Upper lobe of left lung (tissue), 6 donors: ENCODE results near the gene NRBP1. TPM values are rescaled to one million over a fixed set of nuclear protein-coding genes. Genes with fewer than 3 reads are reported as not detected.

Source experiments
- ATAC-seq, 2 donors: fragments of 200-7000 bp; cut with Tn5 transposase; one replicate each; pipeline ENCODE4 v1.9.1; 2022; ENCODE audit warnings: mild to moderate bottlenecking in 2 of 2, moderate library complexity in 2 of 2; ENCODE audit not compliant: low FRiP score in 2 of 2
- DNase-seq, 2 donors: peaks; one replicate each; pipeline ENCODE4 v3.0.0-alpha.2; 2019 to 2020
- H3K27ac ChIP-seq, 4 donors: fragments of 200-600 bp; sonication (generic); one replicate each; pipeline ENCODE4 v1.5.1; 2016 to 2019
- H3K27me3 ChIP-seq, 4 donors: fragments of 200-600 bp; sonication (generic); one replicate each; pipeline ENCODE4 v1.5.1; 2017 to 2019
- H3K36me3 ChIP-seq, 4 donors: fragments of 200-600 bp; sonication (generic); one replicate each; pipeline ENCODE4 v1.5.1; 2016 to 2019
- H3K4me1 ChIP-seq, 4 donors: fragments of 200-600 bp; sonication (generic); one replicate each; pipeline ENCODE4 v1.5.1; 2018 to 2019
- H3K4me3 ChIP-seq, 4 donors: fragments of 200-600 bp; sonication (generic); one replicate each; pipeline ENCODE4 v1.5.1; 2017 to 2019; ENCODE audit warnings: mild to moderate bottlenecking in 2 of 4, moderate library complexity in 1 of 4
- H3K9me3 ChIP-seq, 4 donors: fragments of 200-600 bp; sonication (generic); one replicate each; pipeline ENCODE4 v1.5.1; 2018 to 2019
- EP300 ChIP-seq, 4 donors: sonication (generic); formaldehyde crosslinking; IDR thresholded peaks; one replicate each; pipeline ENCODE4 v1.5.1; 2017; ENCODE audit warnings: antibody characterized with exemption in 4 of 4, control low read depth in 2 of 4
- POLR2A ChIP-seq, 4 donors: fragments of 450-650 bp; IDR thresholded peaks; one replicate each; pipeline ENCODE4 v1.5.1; 2016 to 2017; ENCODE audit warnings: antibody characterized with exemption in 4 of 4, mild to moderate bottlenecking in 2 of 4
- POLR2AphosphoS5 ChIP-seq, 2 donors: sonication (generic); formaldehyde crosslinking; IDR thresholded peaks; one replicate each; pipeline ENCODE4 v1.5.1; 2017; ENCODE audit warnings: antibody characterized with exemption in 2 of 2
- WGBS, 2 donors: methylation state at CpG; one replicate each; pipeline ENCODE4 v1.1.5; 2017 to 2018; 5-methylcytosine and 5-hydroxymethylcytosine counted together
- total RNA-seq, 6 donors: library from RNA; depleted of rRNA in 4 of 6; stranded (reverse); fragments of >200 nt in 4 of 6; gene quantifications; one replicate each; pipeline versions ENCODE4 v1.1.0 to v1.2.1, GENCODE V29; 2016 to 2021
- TF ChIP-seq, protein P1 (sequence below), 6 experiments: fragments of 450-650 bp in 4 of 6; fragments of 200-600 bp in 2 of 6; sonication (generic) in 2 of 6; IDR thresholded peaks; one replicate each; pipeline ENCODE4 v1.5.1; 2016 to 2019; ENCODE audit warnings: antibody characterized with exemption in 6 of 6
- donor health status: DM: no; HTN: no; CAD: no; lungs with moderate emphysema.
- donor health status: DM: no; HTN: yes; CAD: no; lungs with severe emphysema.

The NRBP1 gene
- total RNA-seq, 6 donors from 2014 or later, result 46.5 to 81.5 (median 62.5) TPM

DNA sequence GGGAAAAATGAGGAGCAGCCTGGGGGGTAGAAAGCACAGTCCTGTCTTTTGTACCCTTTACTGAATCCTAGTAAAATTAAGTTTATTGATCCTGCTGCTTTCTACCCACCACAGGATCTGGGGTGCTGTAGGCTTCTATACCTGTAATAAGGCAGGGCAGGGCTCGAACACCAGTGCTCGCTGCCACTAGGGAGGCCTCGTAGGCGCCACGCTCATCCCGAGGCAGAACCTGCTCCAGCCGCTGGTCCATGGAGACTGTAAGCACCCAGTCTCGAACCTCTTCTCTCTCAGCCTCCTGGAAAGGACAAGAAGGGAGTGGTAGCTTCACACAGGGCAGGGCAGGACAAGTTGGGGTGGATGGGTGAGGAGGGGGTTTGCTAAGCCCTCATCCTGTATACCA lies 16.7 kb downstream of the NRBP1 start:
- Histone ChIP-seq H3K36me3 (peaks cover 19 to 72% (median 50%) of the 10 kb centered on the region in 4 donors), H3K27ac (peak overlapping the region in 3 of 4 donors; percentile 42 to 60 (median 54)), H3K9me3 (no peaks in the 10 kb centered on the region), H3K27me3 (no peaks in the 10 kb centered on the region), H3K4me3 (no peak overlapping the region), H3K4me1 (peaks cover 0 to 8% (median 2%) of the 10 kb centered on the region in 4 donors)
- TF ChIP-seq POLR2A (IDR thresholded peaks at IDR 0.05) (no peak), POLR2AphosphoS5 (IDR thresholded peaks at IDR 0.05) (no peak), EP300 (IDR thresholded peaks at IDR 0.05) (no peak)
- TF ChIP-seq, protein P1, sequence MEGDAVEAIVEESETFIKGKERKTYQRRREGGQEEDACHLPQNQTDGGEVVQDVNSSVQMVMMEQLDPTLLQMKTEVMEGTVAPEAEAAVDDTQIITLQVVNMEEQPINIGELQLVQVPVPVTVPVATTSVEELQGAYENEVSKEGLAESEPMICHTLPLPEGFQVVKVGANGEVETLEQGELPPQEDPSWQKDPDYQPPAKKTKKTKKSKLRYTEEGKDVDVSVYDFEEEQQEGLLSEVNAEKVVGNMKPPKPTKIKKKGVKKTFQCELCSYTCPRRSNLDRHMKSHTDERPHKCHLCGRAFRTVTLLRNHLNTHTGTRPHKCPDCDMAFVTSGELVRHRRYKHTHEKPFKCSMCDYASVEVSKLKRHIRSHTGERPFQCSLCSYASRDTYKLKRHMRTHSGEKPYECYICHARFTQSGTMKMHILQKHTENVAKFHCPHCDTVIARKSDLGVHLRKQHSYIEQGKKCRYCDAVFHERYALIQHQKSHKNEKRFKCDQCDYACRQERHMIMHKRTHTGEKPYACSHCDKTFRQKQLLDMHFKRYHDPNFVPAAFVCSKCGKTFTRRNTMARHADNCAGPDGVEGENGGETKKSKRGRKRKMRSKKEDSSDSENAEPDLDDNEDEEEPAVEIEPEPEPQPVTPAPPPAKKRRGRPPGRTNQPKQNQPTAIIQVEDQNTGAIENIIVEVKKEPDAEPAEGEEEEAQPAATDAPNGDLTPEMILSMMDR (IDR thresholded peaks at IDR 0.05), result no peak
- ATAC-seq, result no peak
- 80 to 96% methylated on average over 5 to 8 of the region's 8 CpGs for WGBS, 2 donors
- DNase-seq, result no peak

DNA sequence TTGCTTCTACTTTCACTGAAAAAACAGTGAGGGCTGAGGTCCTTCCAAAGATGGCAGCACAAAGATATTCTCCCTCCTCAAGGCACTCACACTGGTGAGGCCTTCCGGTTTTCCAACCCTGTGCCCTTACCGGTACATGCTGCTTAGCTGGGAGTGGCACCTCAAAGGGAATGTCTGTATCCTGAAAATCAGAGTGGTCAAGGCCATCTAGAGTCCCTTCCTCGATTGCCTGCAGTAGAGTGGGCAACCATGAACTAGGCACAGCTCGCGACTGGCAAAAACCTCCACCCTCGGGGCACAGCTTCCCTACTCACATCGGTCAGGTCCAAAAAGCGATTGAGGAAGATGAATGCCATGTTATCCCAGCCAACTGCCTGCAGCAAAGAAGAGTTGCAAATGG lies 17.2 kb downstream of the NRBP1 start:
- peaks cover 15 to 69% (median 45%) of the 10 kb centered on the region in 4 donors for H3K36me3 ChIP-seq
- peak overlapping the region; percentile 42 to 72 (median 57) for H3K27ac ChIP-seq
- ATAC-seq, result no peak
- DNase-seq, result no peak
- H3K4me3 ChIP-seq, result no peak overlapping the region
- TF ChIP-seq, protein P1 (IDR thresholded peaks at IDR 0.05), result no peak
- TF ChIP-seq EP300 (IDR thresholded peaks at IDR 0.05) (no peak), POLR2A (IDR thresholded peaks at IDR 0.05) (no peak), POLR2AphosphoS5 (IDR thresholded peaks at IDR 0.05) (no peak)
- 92 to 93% methylated on average over 8 of the region's 8 CpGs for WGBS, 2 donors
- H3K9me3 ChIP-seq, result no peaks in the 10 kb centered on the region
- H3K27me3 ChIP-seq, result no peaks in the 10 kb centered on the region
- H3K4me1 ChIP-seq, result peaks cover 0 to 8% (median 2%) of the 10 kb centered on the region in 4 donors

DNA sequence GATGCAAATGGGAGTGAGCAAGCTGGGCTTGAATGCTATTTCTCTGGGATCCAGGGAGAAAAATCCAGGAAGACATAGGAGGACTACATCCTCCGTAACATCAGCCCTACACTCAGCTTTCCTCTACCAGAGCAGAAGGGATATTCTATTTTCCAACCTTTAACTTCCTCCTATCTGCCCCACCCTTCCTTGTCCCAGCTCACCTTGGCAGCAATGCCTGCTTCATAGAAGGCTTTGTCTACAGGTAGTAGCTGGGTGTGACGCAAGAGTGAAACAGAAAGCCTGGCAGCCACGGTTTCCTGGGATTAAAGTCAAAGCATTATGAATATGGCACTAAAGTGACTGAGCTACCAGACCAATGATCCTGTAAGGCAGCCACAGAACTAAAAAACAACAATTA lies 17.6 kb downstream of the NRBP1 start:
- Histone ChIP-seq H3K36me3 (peaks cover 10 to 65% (median 41%) of the 10 kb centered on the region in 4 donors), H3K27ac (peak overlapping the region; percentile 42 to 72 (median 57)), H3K27me3 (no peaks in the 10 kb centered on the region), H3K4me1 (peaks cover 0 to 8% (median 2%) of the 10 kb centered on the region in 4 donors), H3K9me3 (no peaks in the 10 kb centered on the region), H3K4me3 (no peak overlapping the region)
- 54 to 62% methylated on average over 3 of the region's 3 CpGs for WGBS, 2 donors
- TF ChIP-seq POLR2AphosphoS5 (IDR thresholded peaks at IDR 0.05) (no peak), EP300 (IDR thresholded peaks at IDR 0.05) (no peak), POLR2A (IDR thresholded peaks at IDR 0.05) (peak in 1 of 4 donors; percentile 15)
- TF ChIP-seq, protein P1 (IDR thresholded peaks at IDR 0.05), result no peak
- ATAC-seq (peak in 1 of 2 donors; percentile 65), DNase-seq (peak in 1 of 2 donors; percentile 90)

DNA sequence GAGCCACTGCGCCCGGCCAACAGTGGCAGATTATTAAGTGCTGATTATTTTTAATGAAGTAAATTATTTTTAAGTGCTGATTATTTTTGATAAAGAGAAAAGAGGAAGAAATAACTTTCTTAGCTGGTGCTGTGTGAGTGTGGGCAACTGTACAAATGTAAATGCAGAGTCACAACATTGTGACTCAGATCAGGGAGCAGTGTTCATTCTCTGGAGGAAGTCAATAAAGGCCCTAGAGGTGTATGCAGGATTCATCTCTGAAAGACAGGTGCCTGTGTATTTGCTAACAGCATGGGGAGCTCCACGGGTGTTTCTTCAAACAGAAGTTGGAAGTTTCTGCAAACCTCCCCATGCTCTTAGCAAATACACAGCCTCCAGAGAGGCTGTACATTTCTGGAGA lies 19.9 kb downstream of the NRBP1 start:
- Histone ChIP-seq H3K4me1 (peaks cover 0 to 8% (median 0%) of the 10 kb centered on the region in 4 donors), H3K4me3 (no peak overlapping the region), H3K27me3 (no peaks in the 10 kb centered on the region), H3K27ac (no peak overlapping the region), H3K36me3 (peaks cover 0 to 58% (median 28%) of the 10 kb centered on the region in 4 donors), H3K9me3 (no peaks in the 10 kb centered on the region)
- WGBS, 2 donors, result 60 to 89% methylated on average over 3 of the region's 3 CpGs
- no peak for DNase-seq
- TF ChIP-seq POLR2AphosphoS5 (IDR thresholded peaks at IDR 0.05), result no peak
- no peak for TF ChIP-seq EP300 (IDR thresholded peaks at IDR 0.05)
- TF ChIP-seq, protein P1 (IDR thresholded peaks at IDR 0.05), result no peak
- no peak for TF ChIP-seq POLR2A (IDR thresholded peaks at IDR 0.05)
- no peak for ATAC-seq

- H3K4me1 ChIP-seq, result peaks cover 0 to 3% (median 0%) of the 10 kb centered on the region in 4 donors
- TF ChIP-seq POLR2AphosphoS5 (IDR thresholded peaks at IDR 0.05) (no peak), EP300 (IDR thresholded peaks at IDR 0.05) (no peak), POLR2A (IDR thresholded peaks at IDR 0.05) (no peak)
- TF ChIP-seq, protein P1 (IDR thresholded peaks at IDR 0.05), result no peak
- DNase-seq, result no peak
- H3K36me3 ChIP-seq, result peaks cover 8 to 69% (median 35%) of the 10 kb centered on the region in 4 donors
- WGBS, 2 donors, result 93 to 95% methylated on average over 1 of the region's 1 CpG
- H3K27ac ChIP-seq, result no peak overlapping the region
- no peak overlapping the region for H3K4me3 ChIP-seq
- no peaks in the 10 kb centered on the region for H3K9me3 ChIP-seq
- H3K27me3 ChIP-seq, result no peaks in the 10 kb centered on the region
- ATAC-seq, result no peak
Observed at GRCh38 chr2:27451095-27451494, 22.7 kb downstream of the NRBP1 start.
